GM23338 (cell line): ENCODE measurements around the gene ZNF628. TPM values are rescaled to one million over a fixed set of nuclear protein-coding genes. Genes with fewer than 3 reads are reported as not detected.
A peak's percentile ranks its signal among the peaks of the same experiment; 100 is the strongest.

Source experiments
- ATAC-seq: fragments of 200-7000 bp; cut with Tn5 transposase; 3 replicates; pipeline ENCODE4 v1.9.1; 2020
- DNase-seq: peaks from one replicate; pipeline ENCODE4 v3.0.0-alpha.2; 2015; ENCODE audit warnings: low spot score
- H2AFZ ChIP-seq: fragments of 200-600 bp; sonication (generic); 2 replicates; pipeline ENCODE4 v1.8.0; 2016; ENCODE audit warnings: antibody characterized with exemption, mild to moderate bottlenecking, moderate library complexity
- H3F3A ChIP-seq: fragments of 200-600 bp; sonication (generic); replicated peaks from 2 replicates; pipeline ENCODE4 v1.8.0; 2017; ENCODE audit warnings: antibody characterized with exemption, mixed run types, low read depth
- H3K27ac ChIP-seq: fragments of 200-600 bp; sonication (generic); 2 replicates; pipeline ENCODE4 v1.6.1; 2016; ENCODE audit warnings: low read depth
- H3K27me3 ChIP-seq: fragments of 200-600 bp; sonication (generic); 2 replicates; pipeline ENCODE4 v1.8.0; 2016; ENCODE audit warnings: mild to moderate bottlenecking, mixed run types, moderate library complexity; ENCODE audit not compliant: insufficient read depth
- H3K36me3 ChIP-seq: fragments of 200-600 bp; sonication (generic); 2 replicates; pipeline ENCODE4 v1.8.0; 2016; ENCODE audit warnings: mild to moderate bottlenecking; ENCODE audit not compliant: insufficient read depth
- H3K4me1 ChIP-seq: fragments of 200-600 bp; sonication (generic); 2 replicates; pipeline ENCODE4 v1.8.0; 2016; ENCODE audit warnings: mild to moderate bottlenecking, moderate library complexity; ENCODE audit not compliant: insufficient read depth
- H3K4me2 ChIP-seq: fragments of 200-600 bp; sonication (generic); 2 replicates; pipeline ENCODE4 v1.7.1; 2017; ENCODE audit warnings: mixed run types
- H3K4me3 ChIP-seq: fragments of 200-600 bp; sonication (generic); 2 replicates; pipeline ENCODE4 v1.6.1; 2016; ENCODE audit warnings: mixed run types
- H3K79me2 ChIP-seq: fragments of 200-600 bp; sonication (generic); replicated peaks from 2 replicates; pipeline ENCODE4 v1.8.0; 2017; ENCODE audit warnings: mild to moderate bottlenecking; ENCODE audit not compliant: insufficient read depth
- H3K9me2 ChIP-seq: fragments of 200-600 bp; sonication (generic); 2 replicates; pipeline ENCODE4 v1.8.0; 2017; ENCODE audit not compliant: insufficient read depth
- H4K20me1 ChIP-seq: fragments of 200-600 bp; sonication (generic); replicated peaks from 2 replicates; pipeline ENCODE4 v1.8.0; 2017; ENCODE audit warnings: mild to moderate bottlenecking; ENCODE audit not compliant: insufficient read depth
- H3K27ac Mint-ChIP-seq: 2 replicates; pipeline ENCODE4 v1.8.0; 2020; ENCODE audit warnings: inconsistent platforms, mild to moderate bottlenecking, moderate library complexity, mixed read lengths
- H3K27me3 Mint-ChIP-seq: 3 replicates; pipeline ENCODE4 v1.8.0; 2022; ENCODE audit warnings: low read depth, mild to moderate bottlenecking, moderate library complexity, mixed read lengths, inconsistent platforms; ENCODE audit not compliant: insufficient read depth, poor library complexity
- H3K36me3 Mint-ChIP-seq: 3 replicates; pipeline ENCODE4 v1.8.0; 2021; ENCODE audit warnings: low read depth, mild to moderate bottlenecking, inconsistent platforms, moderate library complexity, mixed read lengths
- H3K4me1 Mint-ChIP-seq: 3 replicates; pipeline ENCODE4 v1.8.0; 2020; ENCODE audit warnings: mild to moderate bottlenecking, inconsistent platforms, mixed read lengths
- H3K4me3 Mint-ChIP-seq: 3 replicates; pipeline ENCODE4 v1.8.0; 2021; ENCODE audit warnings: moderate library complexity, mild to moderate bottlenecking, inconsistent platforms, mixed read lengths
- H3K9me3 Mint-ChIP-seq: 3 replicates; pipeline ENCODE4 v1.8.0; 2020; ENCODE audit warnings: moderate library complexity, mild to moderate bottlenecking, inconsistent platforms, mixed read lengths
- CREB1 ChIP-seq: fragments of 250-450 bp; sonication (Bioruptor Pico); IDR thresholded peaks from 2 replicates; pipeline ENCODE4 v1.5.0; 2020; ENCODE audit warnings: low read depth, mild to moderate bottlenecking, moderate library complexity
- JUNB ChIP-seq: IDR thresholded peaks from one replicate; pipeline ENCODE4 v1.6.1; 2016; ENCODE audit warnings: antibody characterized with exemption; ENCODE audit not compliant: unreplicated experiment
- NANOG ChIP-seq: IDR thresholded peaks from 2 replicates; pipeline ENCODE4 v1.6.1; 2016; ENCODE audit warnings: antibody characterized with exemption, borderline replicate concordance
- POLR2AphosphoS5 ChIP-seq: IDR thresholded peaks from 2 replicates; pipeline ENCODE4 v1.6.1; 2016; ENCODE audit warnings: antibody characterized with exemption, low read depth
- REST ChIP-seq: IDR thresholded peaks from one replicate; pipeline ENCODE4 v1.6.1; 2018; ENCODE audit warnings: antibody characterized with exemption; ENCODE audit not compliant: unreplicated experiment
- STAT1 ChIP-seq: IDR thresholded peaks from one replicate; pipeline ENCODE4 v1.6.1; 2016; ENCODE audit warnings: antibody characterized with exemption; ENCODE audit not compliant: unreplicated experiment
- ZNF114 ChIP-seq: fragments of 250-450 bp; sonication (Bioruptor Pico); IDR thresholded peaks from 2 replicates; pipeline ENCODE4 v1.5.0; 2020; ENCODE audit warnings: mild to moderate bottlenecking, moderate library complexity
- ZNF331 ChIP-seq: fragments of 250-450 bp; sonication (Bioruptor Pico); IDR thresholded peaks from 2 replicates; pipeline ENCODE4 v1.5.0; 2020; ENCODE audit warnings: low read depth, mild to moderate bottlenecking, moderate library complexity
- polyA plus RNA-seq: library from polyadenylated mRNA; unstranded; fragments of >200 nt; fragmentation: Nextera tagmentation; extraction: Ambion mirVana; gene quantifications from 2 replicates; pipeline ENCODE4 v1.2.1, GENCODE V29; 2016
- total RNA-seq: library from RNA; depleted of rRNA; stranded (reverse); fragments of >200 nt; shearing (Covaris generic); gene quantifications from 2 replicates; pipeline ENCODE4 v1.2.3, GENCODE V29; 2014

Gene ZNF628
- total and polyA plus RNA-seq, 2 experiments from 2014 or later, result 4.9 to 10.7 TPM

DNA sequence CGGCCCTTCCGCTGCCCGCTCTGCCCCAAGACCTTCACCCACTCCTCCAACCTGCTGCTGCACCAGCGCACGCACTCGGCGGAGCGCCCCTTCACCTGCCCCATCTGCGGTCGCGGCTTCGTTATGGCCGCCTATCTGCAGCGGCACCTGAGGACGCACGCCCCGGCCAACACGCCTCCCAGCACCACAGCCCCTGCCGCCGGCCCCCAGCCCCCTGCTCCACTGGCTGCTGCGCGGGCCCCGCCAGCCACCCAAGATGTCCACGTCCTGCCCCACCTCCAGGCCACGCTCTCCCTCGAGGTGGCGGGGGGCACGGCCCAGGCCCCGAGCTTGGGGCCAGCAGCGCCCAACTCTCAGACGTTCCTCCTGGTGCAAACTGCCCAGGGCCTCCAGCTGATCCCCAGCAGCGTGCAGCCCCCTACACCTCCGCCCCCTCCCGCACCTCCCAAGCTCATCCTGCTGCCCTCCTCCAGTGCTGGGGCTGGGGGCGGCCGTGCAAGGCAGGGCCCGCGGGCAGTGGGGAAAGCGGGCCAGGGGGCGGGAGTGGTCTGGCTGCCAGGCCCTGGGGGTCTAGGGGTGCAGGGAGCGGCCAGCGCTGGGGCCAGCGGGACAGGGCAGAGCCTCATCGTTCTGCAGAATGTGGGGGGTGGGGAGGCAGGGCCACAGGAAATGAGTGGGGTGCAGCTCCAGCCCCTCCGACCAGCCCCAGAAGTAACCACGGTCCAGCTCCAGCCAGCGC is 6.7 kb downstream of the ZNF628 start:
- Mint-ChIP-seq H3K27me3 (peaks cover 9% of the 10 kb centered on the region), H3K4me1 (peaks cover 38% of the 10 kb centered on the region), H3K9me3 (no peaks in the 10 kb centered on the region; the same call in 2 of the 3 replicates), H3K36me3 (peaks cover 5% of the 10 kb centered on the region; the same call in 2 of the 3 replicates), H3K27ac (no peak overlapping the region), H3K4me3 (peak overlapping the region; percentile 21; the same call in 1 of the 3 replicates)
- H3K9me2 ChIP-seq, result no peaks in the 10 kb centered on the region
- DNase-seq (no peak), ATAC-seq (no peak)
- H3K27ac ChIP-seq, result no peak overlapping the region
- no peak overlapping the region for H2AFZ ChIP-seq
- H3F3A ChIP-seq, result peaks cover 17% of the 10 kb centered on the region
- no peak overlapping the region for H3K4me3 ChIP-seq
- H4K20me1 ChIP-seq, result no peaks in the 10 kb centered on the region
- H3K4me1 ChIP-seq, result peaks cover 22% of the 10 kb centered on the region; the same call in 1 of the 2 replicates
- no peaks in the 10 kb centered on the region for H3K36me3 ChIP-seq
- H3K79me2 ChIP-seq, result no peaks in the 10 kb centered on the region
- H3K27me3 ChIP-seq, result no peaks in the 10 kb centered on the region
- no peak for TF ChIP-seq ZNF114 (CRISPR knock-in tag)
- TF ChIP-seq CREB1 (CRISPR knock-in tag), result no peak
- no peak for TF ChIP-seq JUNB
- no peak for TF ChIP-seq NANOG
- TF ChIP-seq STAT1, result no peak
- 0 out of 2 replicates have a peak overlapping the region, but pooled peaks have one; percentile 32 for H3K4me2 ChIP-seq

DNA sequence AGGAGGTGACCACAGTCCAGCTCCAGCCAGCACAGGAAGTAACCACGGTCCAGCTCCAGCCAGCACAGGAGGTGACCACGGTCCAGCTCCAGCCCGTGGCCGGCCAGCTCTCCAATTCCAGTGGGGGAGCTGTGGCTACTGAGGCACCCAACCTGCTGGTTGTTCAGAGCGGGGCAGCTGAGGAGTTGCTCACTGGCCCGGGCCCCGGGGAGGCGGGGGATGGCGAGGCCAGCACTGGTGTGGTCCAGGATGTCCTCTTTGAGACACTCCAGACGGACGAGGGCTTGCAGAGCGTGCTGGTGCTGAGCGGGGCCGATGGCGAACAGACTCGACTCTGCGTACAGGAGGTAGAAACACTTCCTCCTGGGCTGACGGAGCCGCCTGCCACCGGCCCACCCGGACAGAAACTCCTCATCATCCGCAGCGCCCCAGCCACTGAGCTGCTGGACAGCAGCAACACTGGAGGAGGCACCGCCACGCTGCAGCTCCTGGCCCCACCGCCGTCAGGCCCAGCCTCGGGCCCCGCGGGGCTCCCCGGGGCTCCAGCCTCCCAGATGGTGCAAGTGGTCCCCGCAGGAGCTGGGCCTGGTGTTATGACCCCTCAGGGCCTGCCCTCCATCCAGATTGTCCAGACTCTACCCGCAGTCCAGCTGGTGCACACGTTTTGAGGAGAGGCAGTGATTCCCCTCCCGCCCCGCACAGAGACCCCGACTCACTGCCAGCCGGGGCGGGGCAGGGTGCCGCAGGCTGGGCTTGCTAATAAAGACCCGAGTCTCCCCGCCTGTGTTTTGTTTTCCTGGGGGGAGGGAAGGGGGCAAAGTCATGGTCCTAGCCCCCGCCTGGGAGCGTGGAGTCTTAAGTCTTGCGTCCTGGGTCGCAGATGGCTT is 7.5 kb downstream of the ZNF628 start:
- no peak overlapping the region for H3K27ac ChIP-seq

More for the DNA sequence above, 7.5 kb downstream of the ZNF628 start:
- H4K20me1 ChIP-seq, result no peaks in the 10 kb centered on the region
- peaks cover 11% of the 10 kb centered on the region for H3K27me3 Mint-ChIP-seq
- peaks cover 17% of the 10 kb centered on the region for H3F3A ChIP-seq
- H3K27me3 ChIP-seq, result no peaks in the 10 kb centered on the region
- no peaks in the 10 kb centered on the region for H3K36me3 ChIP-seq
- peak overlapping the region; percentile 80 for H3K4me3 ChIP-seq
- no peak for DNase-seq
- TF ChIP-seq ZNF331, result no peak
- TF ChIP-seq POLR2AphosphoS5, result no peak
- peak; percentile 53 for TF ChIP-seq REST
- H3K4me1 ChIP-seq, result peaks cover 22% of the 10 kb centered on the region; the same call in 1 of the 2 replicates
- no peaks in the 10 kb centered on the region; the same call in 2 of the 3 replicates for H3K9me3 Mint-ChIP-seq
- H3K9me2 ChIP-seq, result no peaks in the 10 kb centered on the region
- H3K36me3 Mint-ChIP-seq, result peaks cover 5% of the 10 kb centered on the region; the same call in 2 of the 3 replicates
- no peak for ATAC-seq
- peak overlapping the region; percentile 95 for H3K4me2 ChIP-seq
- no peak overlapping the region for H2AFZ ChIP-seq
- no peaks in the 10 kb centered on the region for H3K79me2 ChIP-seq
- no peak overlapping the region for H3K27ac Mint-ChIP-seq
- H3K4me1 Mint-ChIP-seq, result peaks cover 34% of the 10 kb centered on the region
- peak overlapping the region; percentile 68 for H3K4me3 Mint-ChIP-seq
